ENCODE results near the gene XPOT.

Gene XPOT

GRCh38 chr12:64469455-64470142, 65.4 kb downstream of the XPOT start:
- no peak for DNase-seq

- no peak for DNase-seq
Measured at GRCh38 chr12:64470495-64470894, 66.3 kb downstream of the XPOT start.

GRCh38 chr12:64473176-64473575, 69.0 kb downstream of the XPOT start:
- no peak for DNase-seq

GRCh38 chr12:64475518-64475917, 71.3 kb downstream of the XPOT start:
- no peak for DNase-seq

- no peak for DNase-seq
Measured at GRCh38 chr12:64476844-64477243, 72.7 kb downstream of the XPOT start.

- no peak for DNase-seq
Measured at GRCh38 chr12:64478661-64479060, 74.5 kb downstream of the XPOT start.

GRCh38 chr12:64480148-64480547, 76.0 kb downstream of the XPOT start:
- no peak for DNase-seq

- no peak for DNase-seq
Measured at GRCh38 chr12:64486657-64487056, 82.5 kb downstream of the XPOT start.

GRCh38 chr12:64491718-64492117, 87.5 kb downstream of the XPOT start:
- DNase-seq: no peak

GRCh38 chr12:64493513-64493912, 89.3 kb downstream of the XPOT start:
- DNase-seq: no peak

- DNase-seq: no peak
Measured at GRCh38 chr12:64494998-64495729, 91.0 kb downstream of the XPOT start.

GRCh38 chr12:64496839-64497400, 92.7 kb downstream of the XPOT start:
- no peak for DNase-seq

- DNase-seq: no peak
Measured at GRCh38 chr12:64497484-64497883, 93.3 kb downstream of the XPOT start.

- DNase-seq: no peak
Measured at GRCh38 chr12:64497903-64498302, 93.7 kb downstream of the XPOT start.

GRCh38 chr12:64500394-64500793, 96.2 kb downstream of the XPOT start:
- DNase-seq: no peak
